ENCODE results near the gene MAP2. TPM values are rescaled to one million over a fixed set of nuclear protein-coding genes. Genes with fewer than 3 reads are reported as not detected.

MAP2 gene
- total and polyA plus RNA-seq, 2 donors (not counting 1 experiment from before 2014, with no cell fraction given): 51.0 to 60.1 TPM

GRCh38 chr2:209762563-209762962 lies 338.7 kb downstream of the MAP2 start:
- Histone ChIP-seq H3K9me3 (ENCODE audit: control insufficient read depth, insufficient read depth, low read depth, low read length) (no peaks in the 10 kb centered on the region), H3K27me3 (ENCODE audit: control insufficient read depth, insufficient read depth, low read length) (no peaks in the 10 kb centered on the region), H3K36me3 (ENCODE audit: control insufficient read depth, insufficient read depth, low read length) (no peaks in the 10 kb centered on the region), H4K20me1 (ENCODE audit: control insufficient read depth, extremely low read depth, insufficient read depth, low read length) (no peaks in the 10 kb centered on the region), H3K27ac (ENCODE audit: insufficient read depth, low read length) (no peak overlapping the region), H3K79me2 (ENCODE audit: control insufficient read depth, insufficient read depth, low read length) (no peaks in the 10 kb centered on the region), H2AFZ (ENCODE audit: low read length) (no peak overlapping the region), H3K4me2 (ENCODE audit: extremely low read depth, insufficient read depth, low read length) (no peak overlapping the region), H3K4me1 (ENCODE audit: control insufficient read depth, extremely low read depth, insufficient read depth, low read length) (no peaks in the 10 kb centered on the region), H3K4me3 (replicated peaks in 1 of 4; ENCODE audit: control extremely low read depth in 1 of 4, insufficient read depth in 1 of 4, low read depth in 3 of 4, low read length in 4 of 4) (no peak overlapping the region), H3K9ac (ENCODE audit: insufficient read depth, low read length) (no peak overlapping the region)
- DNase-seq (ENCODE audit: low read depth in 2 of 2): no peak
- TF ChIP-seq EZH2 (IDR thresholded peaks at IDR 0.05; ENCODE audit: low read length, missing control alignments) (no peak), CTCF (conservative IDR thresholded peaks at IDR 0.05 in 1 of 2, IDR thresholded peaks at IDR 0.05 in 1 of 2; ENCODE audit: low read depth in 1 of 2, low read length in 2 of 2) (no peak)

- Histone ChIP-seq H3K4me2 (ENCODE audit: extremely low read depth, insufficient read depth, low read length) (no peak overlapping the region), H3K9me3 (ENCODE audit: control insufficient read depth, insufficient read depth, low read depth, low read length) (no peaks in the 10 kb centered on the region), H3K36me3 (ENCODE audit: control insufficient read depth, insufficient read depth, low read length) (no peaks in the 10 kb centered on the region), H3K4me1 (ENCODE audit: control insufficient read depth, extremely low read depth, insufficient read depth, low read length) (no peaks in the 10 kb centered on the region), H2AFZ (ENCODE audit: low read length) (no peak overlapping the region), H3K9ac (ENCODE audit: insufficient read depth, low read length) (no peak overlapping the region), H3K27me3 (ENCODE audit: control insufficient read depth, insufficient read depth, low read length) (no peaks in the 10 kb centered on the region), H3K79me2 (ENCODE audit: control insufficient read depth, insufficient read depth, low read length) (no peaks in the 10 kb centered on the region), H4K20me1 (ENCODE audit: control insufficient read depth, extremely low read depth, insufficient read depth, low read length) (no peaks in the 10 kb centered on the region), H3K4me3 (replicated peaks in 1 of 4; ENCODE audit: control extremely low read depth in 1 of 4, insufficient read depth in 1 of 4, low read depth in 3 of 4, low read length in 4 of 4) (no peak overlapping the region), H3K27ac (ENCODE audit: insufficient read depth, low read length) (no peak overlapping the region)
- no peak for DNase-seq (ENCODE audit: low read depth in 2 of 2)
- no peak for TF ChIP-seq EZH2 (IDR thresholded peaks at IDR 0.05; ENCODE audit: low read length, missing control alignments)
- no peak for TF ChIP-seq CTCF (conservative IDR thresholded peaks at IDR 0.05 in 1 of 2, IDR thresholded peaks at IDR 0.05 in 1 of 2; ENCODE audit: low read depth in 1 of 2, low read length in 2 of 2)
Measured at GRCh38 chr2:209763106-209763505, 339.3 kb downstream of the MAP2 start.

- DNase-seq (ENCODE audit: low read depth in 2 of 2): no peak
- TF ChIP-seq EZH2 (IDR thresholded peaks at IDR 0.05; ENCODE audit: low read length, missing control alignments) (no peak), CTCF (conservative IDR thresholded peaks at IDR 0.05 in 1 of 2, IDR thresholded peaks at IDR 0.05 in 1 of 2; ENCODE audit: low read depth in 1 of 2, low read length in 2 of 2) (no peak)
- no peaks in the 10 kb centered on the region for H3K27me3 ChIP-seq (ENCODE audit: control insufficient read depth, insufficient read depth, low read length)
- no peak overlapping the region for H2AFZ ChIP-seq (ENCODE audit: low read length)
- no peak overlapping the region for H3K4me2 ChIP-seq (ENCODE audit: extremely low read depth, insufficient read depth, low read length)
- no peaks in the 10 kb centered on the region for H3K4me1 ChIP-seq (ENCODE audit: control insufficient read depth, extremely low read depth, insufficient read depth, low read length)
- no peaks in the 10 kb centered on the region for H3K79me2 ChIP-seq (ENCODE audit: control insufficient read depth, insufficient read depth, low read length)
- no peaks in the 10 kb centered on the region for H3K36me3 ChIP-seq (ENCODE audit: control insufficient read depth, insufficient read depth, low read length)
- H3K27ac ChIP-seq (ENCODE audit: insufficient read depth, low read length): no peak overlapping the region
- H3K9ac ChIP-seq (ENCODE audit: insufficient read depth, low read length): no peak overlapping the region
- no peaks in the 10 kb centered on the region for H4K20me1 ChIP-seq (ENCODE audit: control insufficient read depth, extremely low read depth, insufficient read depth, low read length)
- no peak overlapping the region for H3K4me3 ChIP-seq (replicated peaks in 1 of 4; ENCODE audit: control extremely low read depth in 1 of 4, insufficient read depth in 1 of 4, low read depth in 3 of 4, low read length in 4 of 4)
- H3K9me3 ChIP-seq (ENCODE audit: control insufficient read depth, insufficient read depth, low read depth, low read length): no peaks in the 10 kb centered on the region
Measured at GRCh38 chr2:209766613-209767012, 342.8 kb downstream of the MAP2 start.
